Chondrocyte (in vitro differentiated cells): Measurements from ENCODE around the gene SLC12A3. TPM values are rescaled to one million over a fixed set of nuclear protein-coding genes. Genes with fewer than 3 reads are reported as not detected.
A peak's percentile ranks its signal among the peaks of the same experiment; 100 is the strongest.
"Not testable (repeated sequence)": the region's sequence is repeated elsewhere in the genome, so short reads cannot be mapped to it uniquely, and the experiment has no call there.

Experiments
- DNase-seq: peaks from one replicate; pipeline ENCODE4 v3.0.0; 2021; ENCODE audit warnings: mixed read lengths, low spot score
- H3K27ac Mint-ChIP-seq: one replicate; pipeline ENCODE4 v1.8.0; 2021; ENCODE audit warnings: mild to moderate bottlenecking, moderate library complexity, mixed read lengths; ENCODE audit not compliant: unreplicated experiment
- H3K27me3 Mint-ChIP-seq: 2 replicates; pipeline ENCODE4 v1.8.0; 2021; ENCODE audit warnings: low read depth, mixed read lengths
- H3K36me3 Mint-ChIP-seq: 2 replicates; pipeline ENCODE4 v1.8.0; 2021; ENCODE audit warnings: low read depth, mixed read lengths
- H3K4me1 Mint-ChIP-seq: 2 replicates; pipeline ENCODE4 v1.8.0; 2021; ENCODE audit warnings: low read depth, mild to moderate bottlenecking, mixed read lengths
- H3K4me3 Mint-ChIP-seq: one replicate; pipeline ENCODE4 v1.8.0; 2021; ENCODE audit warnings: mild to moderate bottlenecking, moderate library complexity, mixed read lengths; ENCODE audit not compliant: unreplicated experiment
- H3K9me3 Mint-ChIP-seq: 2 replicates; pipeline ENCODE4 v1.8.0; 2021; ENCODE audit warnings: low read depth, mixed read lengths
- total RNA-seq: library from RNA; stranded (reverse); gene quantifications from 3 replicates; pipeline ENCODE4 v1.2.1, GENCODE V29; 2021
- TF ChIP-seq, protein P1 (sequence below): fragments of 200-600 bp; sonication (generic); IDR thresholded peaks from 2 replicates; pipeline ENCODE4 v1.5.0; 2021; ENCODE audit warnings: antibody characterized with exemption, mild to moderate bottlenecking, moderate library complexity

The SLC12A3 gene
- total RNA-seq, 1 donor from 2014 or later: not detected

DNA sequence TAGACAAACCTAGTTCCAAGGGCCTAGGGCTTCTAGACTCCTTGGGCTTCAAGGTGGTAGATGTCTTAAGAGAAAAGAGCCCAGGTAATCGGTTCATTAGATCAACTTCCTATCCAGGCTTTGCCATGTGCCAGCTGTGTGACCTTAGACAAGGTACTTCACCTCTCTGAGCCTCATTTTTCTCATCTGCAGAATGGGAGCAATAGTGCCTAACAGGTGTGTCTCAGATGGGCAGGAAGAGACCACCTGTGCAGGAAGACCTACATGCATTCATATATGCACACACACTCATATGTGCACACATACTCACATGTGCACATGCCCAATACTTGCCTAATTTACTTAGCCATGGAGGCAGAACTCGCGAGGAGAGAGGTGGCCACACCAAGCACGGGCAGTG, 15.7 kb downstream of the SLC12A3 start:
- Mint-ChIP-seq H3K27ac (no peak overlapping the region), H3K36me3 (no peaks in the 10 kb centered on the region), H3K4me3 (no peak overlapping the region), H3K27me3 (no peaks in the 10 kb centered on the region), H3K4me1 (no peaks in the 10 kb centered on the region), H3K9me3 (no peaks in the 10 kb centered on the region)
- TF ChIP-seq, protein P1, sequence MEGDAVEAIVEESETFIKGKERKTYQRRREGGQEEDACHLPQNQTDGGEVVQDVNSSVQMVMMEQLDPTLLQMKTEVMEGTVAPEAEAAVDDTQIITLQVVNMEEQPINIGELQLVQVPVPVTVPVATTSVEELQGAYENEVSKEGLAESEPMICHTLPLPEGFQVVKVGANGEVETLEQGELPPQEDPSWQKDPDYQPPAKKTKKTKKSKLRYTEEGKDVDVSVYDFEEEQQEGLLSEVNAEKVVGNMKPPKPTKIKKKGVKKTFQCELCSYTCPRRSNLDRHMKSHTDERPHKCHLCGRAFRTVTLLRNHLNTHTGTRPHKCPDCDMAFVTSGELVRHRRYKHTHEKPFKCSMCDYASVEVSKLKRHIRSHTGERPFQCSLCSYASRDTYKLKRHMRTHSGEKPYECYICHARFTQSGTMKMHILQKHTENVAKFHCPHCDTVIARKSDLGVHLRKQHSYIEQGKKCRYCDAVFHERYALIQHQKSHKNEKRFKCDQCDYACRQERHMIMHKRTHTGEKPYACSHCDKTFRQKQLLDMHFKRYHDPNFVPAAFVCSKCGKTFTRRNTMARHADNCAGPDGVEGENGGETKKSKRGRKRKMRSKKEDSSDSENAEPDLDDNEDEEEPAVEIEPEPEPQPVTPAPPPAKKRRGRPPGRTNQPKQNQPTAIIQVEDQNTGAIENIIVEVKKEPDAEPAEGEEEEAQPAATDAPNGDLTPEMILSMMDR: no peak
- DNase-seq: no peak

DNA sequence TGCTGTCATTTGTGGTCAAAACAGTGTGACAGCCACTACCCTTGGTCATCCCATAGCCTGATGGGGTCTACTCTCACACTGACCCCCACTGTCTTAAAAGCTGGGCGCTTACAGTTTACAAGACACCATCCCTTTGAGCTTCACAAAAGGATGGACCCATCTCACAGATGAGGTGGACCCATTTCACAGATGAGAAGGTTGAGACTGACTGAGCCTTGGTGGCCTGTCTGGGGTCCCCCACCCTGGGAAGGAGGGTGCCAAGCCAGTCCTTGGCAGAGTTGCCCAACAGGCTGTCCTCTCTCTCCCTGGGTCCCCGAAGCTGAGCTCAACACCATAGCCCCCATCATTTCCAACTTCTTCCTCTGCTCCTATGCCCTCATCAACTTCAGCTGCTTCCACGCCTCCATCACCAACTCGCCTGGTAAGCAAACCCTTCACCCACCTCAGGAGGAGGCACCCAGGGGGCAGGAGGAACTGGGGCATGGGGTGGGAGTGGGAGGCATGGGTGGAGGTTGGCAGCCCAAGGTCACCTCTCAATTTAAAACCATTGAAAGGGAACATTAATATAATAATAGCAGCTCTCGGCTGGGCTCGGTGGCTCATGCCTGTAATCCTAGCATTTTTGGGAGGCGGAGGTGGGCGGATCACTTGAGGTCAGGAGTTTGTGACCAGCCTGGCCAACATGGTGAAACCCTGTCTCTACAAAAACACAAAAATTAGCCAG, 17.2 kb downstream of the SLC12A3 start:
- no peak for DNase-seq
- TF ChIP-seq, protein P1: no peak

DNA sequence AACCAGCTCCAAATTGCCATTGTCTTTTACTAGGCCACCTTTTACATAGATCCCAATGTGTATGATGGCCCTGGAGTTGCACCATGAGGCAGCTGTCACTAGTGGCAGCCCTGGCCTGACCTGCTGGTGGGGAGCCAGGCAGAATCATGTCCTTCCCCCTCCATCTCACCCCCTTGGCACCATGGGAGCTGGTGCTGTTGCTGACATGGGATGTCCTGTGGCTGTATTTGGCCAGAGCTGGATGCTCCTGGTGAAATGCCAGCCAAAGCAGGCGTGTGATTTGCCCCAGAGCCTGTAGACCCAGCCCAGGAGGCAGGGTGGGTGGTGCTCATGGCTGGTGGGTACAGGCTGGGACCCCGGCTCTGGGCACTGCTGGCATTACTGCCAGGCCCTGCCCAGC, 18.6 kb downstream of the SLC12A3 start:
- Mint-ChIP-seq H3K4me1 (no peaks in the 10 kb centered on the region), H3K9me3 (no peaks in the 10 kb centered on the region), H3K27me3 (no peaks in the 10 kb centered on the region), H3K27ac (no peak overlapping the region), H3K4me3 (no peak overlapping the region), H3K36me3 (no peaks in the 10 kb centered on the region)
- peak; percentile 30 for DNase-seq
- TF ChIP-seq, protein P1: no peak

More for the DNA sequence above, 17.2 kb downstream of the SLC12A3 start:
- H3K9me3 Mint-ChIP-seq: no peaks in the 10 kb centered on the region
- no peak overlapping the region for H3K27ac Mint-ChIP-seq
- H3K27me3 Mint-ChIP-seq: no peaks in the 10 kb centered on the region
- H3K4me3 Mint-ChIP-seq: no peak overlapping the region
- H3K4me1 Mint-ChIP-seq: no peaks in the 10 kb centered on the region
- H3K36me3 Mint-ChIP-seq: no peaks in the 10 kb centered on the region

DNA sequence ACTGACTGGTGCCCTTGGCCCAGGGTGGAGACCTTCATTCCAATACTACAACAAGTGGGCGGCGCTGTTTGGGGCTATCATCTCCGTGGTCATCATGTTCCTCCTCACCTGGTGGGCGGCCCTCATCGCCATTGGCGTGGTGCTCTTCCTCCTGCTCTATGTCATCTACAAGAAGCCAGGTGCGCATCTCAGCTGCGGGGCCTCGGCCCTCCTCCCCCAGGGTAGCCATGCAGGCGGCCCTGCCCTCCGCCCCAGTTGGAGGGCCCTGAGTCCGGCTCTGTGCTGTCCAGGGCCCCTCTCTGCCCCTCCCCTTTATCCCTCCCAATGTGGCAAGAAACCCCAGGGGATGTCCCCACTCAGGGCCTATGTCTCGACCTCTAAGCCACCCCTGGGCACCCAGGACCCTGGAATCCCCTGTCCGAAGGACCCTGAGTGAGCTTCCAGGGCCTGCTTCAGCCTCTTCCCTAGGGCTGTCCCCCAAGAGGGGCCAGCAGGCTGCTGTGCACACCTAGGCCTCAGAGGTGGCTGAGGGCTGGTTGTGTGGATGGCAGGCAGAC, 19.1 kb downstream of the SLC12A3 start:
- no peaks in the 10 kb centered on the region for H3K36me3 Mint-ChIP-seq
- TF ChIP-seq, protein P1: no peak
- H3K9me3 Mint-ChIP-seq: no peaks in the 10 kb centered on the region
- H3K4me1 Mint-ChIP-seq: no peaks in the 10 kb centered on the region
- DNase-seq: peak; percentile 82
- no peak overlapping the region for H3K27ac Mint-ChIP-seq
- no peaks in the 10 kb centered on the region for H3K27me3 Mint-ChIP-seq
- no peak overlapping the region for H3K4me3 Mint-ChIP-seq

DNA sequence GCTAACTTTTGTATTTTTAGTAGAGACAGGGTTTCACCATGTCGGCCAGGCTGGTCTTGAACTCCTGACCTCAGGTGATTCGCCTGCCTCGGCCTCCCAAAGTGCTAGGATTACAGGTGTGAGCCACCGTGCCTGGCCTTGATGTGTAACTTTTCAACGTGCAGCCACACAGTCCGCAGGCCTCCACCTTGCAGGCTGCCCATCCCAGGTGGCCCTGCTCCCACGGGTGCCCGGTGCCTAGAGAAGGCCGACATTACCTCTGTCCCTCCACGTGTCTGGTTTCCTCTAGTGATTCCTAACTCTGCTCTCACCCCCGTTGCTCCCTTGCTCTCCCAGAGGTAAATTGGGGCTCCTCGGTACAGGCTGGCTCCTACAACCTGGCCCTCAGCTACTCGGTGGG, 19.9 kb downstream of the SLC12A3 start:
- DNase-seq, H3K27ac Mint-ChIP-seq, H3K27me3 Mint-ChIP-seq, H3K4me3 Mint-ChIP-seq, H3K36me3 Mint-ChIP-seq, H3K4me1 Mint-ChIP-seq, H3K9me3 Mint-ChIP-seq: not testable (repeated sequence)
